A549 (cell line): ENCODE results near the gene PTPRD. TPM values are rescaled to one million over a fixed set of nuclear protein-coding genes. Genes with fewer than 3 reads are reported as not detected.
A peak's percentile ranks its signal among the peaks of the same experiment; 100 is the strongest.

Experiments used
- ATAC-seq, 2 experiments: fragments of 200-7000 bp in 1 of 2; fragments of >200 bp in 1 of 2; cut with Nextera tagmentation in 1 of 2; cut with Tn5 transposase in 1 of 2; 3 replicates each; pipeline versions ENCODE4 v1.8.0 to v1.9.1; 2018 to 2020; ENCODE audit warnings: mild to moderate bottlenecking in 1 of 2, moderate library complexity in 1 of 2
- CTCF ChIA-PET: fragments of 300-600 bp; sonication (Branson Sonifier 250); formaldehyde crosslinking; extraction: SDS; loops from one replicate; lab custom pipeline; 2021; ENCODE audit warnings: antibody characterized with exemption, inconsistent platforms; lab: Yijun Ruan, JAX
- POLR2A ChIA-PET: fragments of 350-600 bp; formaldehyde crosslinking; extraction: SDS; loops from one replicate; lab custom pipeline; 2021; ENCODE audit warnings: antibody characterized with exemption, inconsistent platforms; lab: Yijun Ruan, JAX
- DNase-seq, 2 experiments: peaks; one replicate each; pipeline versions ENCODE4 v3.0.0 to v3.0.0-alpha.2; 2011 to 2016; ENCODE audit warnings: low read depth in 1 of 2, low spot score in 1 of 2
- FAIRE-seq: peaks from 2 replicates; lab custom pipeline; 2011; peaks lifted over from hg19 to GRCh38; lab: Jason Lieb, UNC
- H3K27ac ChIP-seq, 2 experiments: fragments of >200 bp; sonication (Bioruptor Twin); formaldehyde crosslinking; 3 replicates each; pipeline ENCODE4 v1.5.1; 2016 to 2017
- H3K4me1 ChIP-seq: fragments of >200 bp; sonication (Bioruptor Twin); formaldehyde crosslinking; 3 replicates; pipeline ENCODE4 v1.6.1; 2016
- H3K4me2 ChIP-seq: fragments of >200 bp; sonication (Bioruptor Twin); formaldehyde crosslinking; 3 replicates; pipeline ENCODE4 v1.6.1; 2016
- H3K4me3 ChIP-seq: fragments of >200 bp; sonication (Bioruptor Twin); formaldehyde crosslinking; 3 replicates; pipeline ENCODE4 v1.5.1; 2016
- H3K9me3 ChIP-seq: fragments of >200 bp; sonication (Bioruptor Twin); formaldehyde crosslinking; 3 replicates; pipeline ENCODE4 v1.6.1; 2016
- BHLHE40 ChIP-seq: IDR thresholded peaks from 2 replicates; pipeline ENCODE4 v1.6.1; 2012; ENCODE audit warnings: low read depth, low read length, inconsistent platforms
- CHD4 ChIP-seq: fragments of 200-600 bp; sonication (generic); IDR thresholded peaks from 2 replicates; pipeline ENCODE4 v1.6.1; 2016; ENCODE audit warnings: antibody characterized with exemption, mild to moderate bottlenecking, borderline replicate concordance
- E2F6 ChIP-seq: IDR thresholded peaks from 2 replicates; pipeline ENCODE4 v1.6.1; 2012; ENCODE audit warnings: low read depth, borderline replicate concordance
- EHF ChIP-seq: fragments of 250-450 bp; sonication (Bioruptor Pico); IDR thresholded peaks from 2 replicates; pipeline ENCODE4 v1.5.0; 2020; ENCODE audit warnings: mild to moderate bottlenecking
- EP300 ChIP-seq, 2 experiments: fragments of >200 bp; sonication (Bioruptor Twin); formaldehyde crosslinking; IDR thresholded peaks; 2 replicates in 1 of 2; 3 replicates in 1 of 2; pipeline ENCODE4 v1.6.1; 2016 to 2017
- FOSB ChIP-seq: fragments of 250-450 bp; sonication (Bioruptor Pico); IDR thresholded peaks from 2 replicates; pipeline ENCODE4 v1.5.0; 2020; ENCODE audit warnings: mild to moderate bottlenecking, moderate library complexity
- FOXS1 ChIP-seq: fragments of 250-450 bp; sonication (Bioruptor Pico); IDR thresholded peaks from 2 replicates; pipeline ENCODE4 v1.5.0; 2020; ENCODE audit warnings: mild to moderate bottlenecking, moderate library complexity
- KDM1A ChIP-seq: fragments of 200-600 bp; sonication (generic); IDR thresholded peaks from 2 replicates; pipeline ENCODE4 v1.6.1; 2016; ENCODE audit warnings: low read depth, mild to moderate bottlenecking
- KDM5A ChIP-seq: fragments of 200-600 bp; sonication (generic); IDR thresholded peaks from 2 replicates; pipeline ENCODE4 v1.6.1; 2016; ENCODE audit warnings: antibody characterized with exemption, mild to moderate bottlenecking
- MAFK ChIP-seq: fragments of 450-650 bp; IDR thresholded peaks from 2 replicates; pipeline ENCODE4 v1.6.1; 2014; ENCODE audit not compliant: partially characterized antibody
- MYC ChIP-seq: IDR thresholded peaks from 2 replicates; pipeline ENCODE4 v1.6.1; 2012; ENCODE audit warnings: mild to moderate bottlenecking, inconsistent platforms, low read length, improper control_type of control experiment, borderline replicate concordance
- PBX3 ChIP-seq: IDR thresholded peaks from 2 replicates; pipeline ENCODE4 v1.6.1; 2012
- PHF8 ChIP-seq: fragments of 200-600 bp; sonication (generic); IDR thresholded peaks from 2 replicates; pipeline ENCODE4 v1.6.1; 2016; ENCODE audit warnings: low read depth, mild to moderate bottlenecking, antibody characterized with exemption, moderate library complexity, borderline replicate concordance
- RAD21 ChIP-seq, 2 experiments: fragments of >200 bp in 1 of 2; sonication (Bioruptor Twin) in 1 of 2; formaldehyde crosslinking in 1 of 2; IDR thresholded peaks in 1 of 2; conservative IDR thresholded peaks in 1 of 2; 2 replicates in 1 of 2; 3 replicates in 1 of 2; pipeline ENCODE4 v1.6.1; 2012 to 2018; ENCODE audit warnings: inconsistent platforms in 1 of 2
- RARB ChIP-seq: fragments of 250-450 bp; sonication (Bioruptor Pico); IDR thresholded peaks from 2 replicates; pipeline ENCODE4 v1.8.0; 2021; ENCODE audit warnings: mild to moderate bottlenecking, moderate library complexity
- RCOR1 ChIP-seq: fragments of 150-350 bp; IDR thresholded peaks from 2 replicates; pipeline ENCODE4 v1.6.1; 2014; ENCODE audit warnings: antibody characterized with exemption, low read length, low read depth
- REST ChIP-seq: fragments of 200-600 bp; sonication (generic); IDR thresholded peaks from 2 replicates; pipeline ENCODE4 v1.6.1; 2016; ENCODE audit warnings: antibody characterized with exemption, mild to moderate bottlenecking, moderate library complexity
- RNF2 ChIP-seq: fragments of 200-600 bp; sonication (generic); IDR thresholded peaks from 2 replicates; pipeline ENCODE4 v1.6.1; 2016; ENCODE audit warnings: low read depth, mild to moderate bottlenecking, antibody characterized with exemption, moderate library complexity, borderline replicate concordance
- ZC3H11A ChIP-seq: fragments of 450-650 bp; IDR thresholded peaks from 2 replicates; pipeline ENCODE4 v1.6.1; 2014; ENCODE audit warnings: antibody characterized with exemption, mild to moderate bottlenecking
- ZNF302 ChIP-seq: fragments of 250-450 bp; sonication (Bioruptor Pico); IDR thresholded peaks from 2 replicates; pipeline ENCODE4 v1.9.0; 2021; ENCODE audit warnings: inconsistent platforms, mild to moderate bottlenecking, moderate library complexity
- WGBS: methylation state at CpG from one replicate; pipeline ENCODE4 v1.1.6; 2017; ENCODE audit errors: missing lambda C conversion rate; 5-methylcytosine and 5-hydroxymethylcytosine counted together
- polyA plus RNA-seq, 4 experiments: library from polyadenylated mRNA; depleted of rRNA in 3 of 4; stranded (reverse); fragments of >200 nt; fragmentation: RNase III in 1 of 4; extraction: RNeasy Plus Mini Kit Qiagen cat#74134 plus additional on column Dnase treatment in 1 of 4; gene quantifications; 2 replicates in 3 of 4; 3 replicates in 1 of 4; pipeline ENCODE4 v1.2.3, GENCODE V29; 2011 to 2017

The PTPRD gene
- polyA plus RNA-seq, 2 of the 4 experiments (the other 2 are of a cell fraction): 0.39 to 1.3 TPM

GRCh38 chr9:8417341-8417740, 2195.5 kb downstream of the PTPRD start:
- no peaks in the 10 kb centered on the region for H3K9me3 ChIP-seq
- POLR2A ChIA-PET: no interaction called here
- TF ChIP-seq MAFK: no peak
- TF ChIP-seq EP300 (IDR thresholded peaks at IDR 0.05): no peak
- no peak for TF ChIP-seq ZNF302
- no peak for TF ChIP-seq FOSB (CRISPR knock-in tag)
- TF ChIP-seq PBX3: no peak
- no peak for TF ChIP-seq KDM5A
- no peak for TF ChIP-seq RAD21 (conservative IDR thresholded peaks at IDR 0.05 in 1 of 2, IDR thresholded peaks at IDR 0.05 in 1 of 2)
- TF ChIP-seq E2F6: no peak
- TF ChIP-seq MYC: no peak
- TF ChIP-seq KDM1A: no peak
- TF ChIP-seq CHD4: no peak
- no peak for TF ChIP-seq FOXS1
- TF ChIP-seq PHF8: no peak
- TF ChIP-seq RNF2: no peak
- no peak for TF ChIP-seq EHF (CRISPR knock-in tag)
- TF ChIP-seq ZC3H11A: no peak
- no peak for TF ChIP-seq BHLHE40
- no peak for TF ChIP-seq RCOR1
- TF ChIP-seq REST: no peak
- TF ChIP-seq, all 56 proteins: peak for 0
- no peak overlapping the region for H3K4me3 ChIP-seq
- H3K27ac ChIP-seq: no peak overlapping the region
- DNase-seq (no peak), FAIRE-seq (no peak), ATAC-seq (no peak)
- 0% methylated on average over 1 of the region's 1 CpG for WGBS
- H3K4me1 ChIP-seq: no peaks in the 10 kb centered on the region
- no peak overlapping the region for H3K4me2 ChIP-seq
- CTCF ChIA-PET: no interaction called here

GRCh38 chr9:8412327-8412726, 2200.5 kb downstream of the PTPRD start:
- no peak for ATAC-seq

More at GRCh38 chr9:8412327-8412726, 2200.5 kb downstream of the PTPRD start:
- Histone ChIP-seq H3K27ac (no peak overlapping the region), H3K4me2 (no peak overlapping the region), H3K4me1 (no peaks in the 10 kb centered on the region), H3K9me3 (no peaks in the 10 kb centered on the region), H3K4me3 (no peak overlapping the region)
- 12% methylated on average over 3 of the region's 3 CpGs for WGBS
- CTCF ChIA-PET: no interaction called here
- FAIRE-seq: no peak
- POLR2A ChIA-PET: no interaction called here
- no peak for DNase-seq
- TF ChIP-seq MAFK (peak; percentile 38), RARB (CRISPR knock-in tag) (no peak)
- TF ChIP-seq, all 56 proteins: peak for 1
